HL-60/S4 (cell line): ENCODE data around the gene AP3D1.

Source experiments
- in situ Hi-C: fragments of 300-500 bp; cut with MboI; formaldehyde crosslinking; loops from 2 replicates; pipeline ENCODE4 v1.14.3; 2022; ENCODE audit warnings: low sequenced_read_pairs

AP3D1 gene

DNA sequence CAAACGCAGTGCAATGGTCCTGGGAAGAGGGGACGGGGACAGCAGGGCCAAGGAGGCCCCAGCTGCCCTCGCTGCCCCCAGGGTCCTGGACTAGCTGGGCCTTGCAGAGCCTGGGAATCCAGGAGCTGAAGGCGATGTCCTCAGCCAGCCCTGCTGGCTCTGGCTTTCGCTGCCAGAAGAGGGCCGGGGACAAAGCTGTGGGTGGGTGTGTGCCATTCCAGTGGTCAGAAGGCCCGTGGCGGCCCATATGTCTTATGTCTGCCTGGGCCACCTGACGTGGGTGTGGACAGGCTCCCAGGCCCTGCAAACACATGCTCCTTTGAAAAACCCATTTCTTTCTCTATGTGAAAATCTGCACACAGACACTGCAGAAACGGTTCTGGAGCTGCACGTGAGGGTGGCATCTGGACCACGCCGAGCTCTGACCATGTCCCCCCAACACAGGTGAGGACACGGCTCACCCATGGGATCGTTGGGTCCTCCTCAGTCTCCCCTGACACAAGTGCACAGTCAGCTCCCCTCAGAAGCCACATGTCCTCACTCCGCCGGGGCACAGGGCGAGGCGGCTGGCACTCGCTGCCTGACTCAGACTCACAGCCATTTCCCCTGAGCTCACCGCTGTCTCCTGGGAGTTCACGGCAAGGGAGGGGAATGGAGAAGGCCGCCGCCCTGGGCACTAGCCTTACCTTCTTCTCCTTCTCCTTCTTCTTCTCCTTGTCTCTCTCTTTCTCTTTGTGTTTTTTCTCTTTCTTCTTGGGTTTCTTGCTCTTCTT lies 37.7 kb downstream of the AP3D1 start:
- in situ Hi-C loops = no loop called here

DNA sequence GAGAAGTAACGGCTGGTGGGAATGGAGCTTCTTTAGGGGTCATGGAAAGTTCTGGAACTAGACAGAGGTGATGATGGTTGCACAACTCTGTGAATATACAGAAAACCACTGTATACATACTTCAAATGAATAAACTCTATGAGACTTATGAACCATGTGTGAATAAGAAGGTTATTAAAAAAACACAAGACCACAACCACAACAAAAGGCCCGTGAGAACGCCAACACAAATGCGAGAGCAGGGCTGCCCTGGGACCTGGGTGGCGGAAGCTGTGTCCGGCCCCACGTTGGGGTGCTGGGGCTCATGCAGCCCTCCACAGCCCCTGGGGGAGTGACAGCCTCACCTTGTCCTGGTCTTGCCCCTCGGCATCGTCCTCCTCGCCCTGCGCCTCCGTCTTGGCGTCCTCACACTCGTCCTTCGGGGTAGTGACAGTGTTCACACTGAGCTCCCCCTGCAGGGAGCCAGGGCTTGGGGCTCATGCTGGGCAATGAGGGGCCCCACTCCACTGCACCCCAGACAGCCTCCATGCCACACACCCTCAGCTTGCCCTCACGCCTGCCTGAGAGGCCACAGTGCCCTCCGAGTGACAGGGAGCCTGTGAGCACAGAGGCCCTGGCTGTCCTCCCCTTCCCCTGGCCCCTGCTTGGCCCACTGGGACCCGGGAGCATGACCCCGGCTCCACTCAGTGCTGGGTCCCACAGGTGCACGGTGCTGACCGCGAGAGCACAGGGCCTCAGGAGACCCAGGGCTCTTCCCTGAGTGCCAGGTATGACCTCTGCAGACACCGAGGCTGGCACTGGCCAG lies 38.6 kb downstream of the AP3D1 start:
- in situ Hi-C loops = no loop called here

DNA sequence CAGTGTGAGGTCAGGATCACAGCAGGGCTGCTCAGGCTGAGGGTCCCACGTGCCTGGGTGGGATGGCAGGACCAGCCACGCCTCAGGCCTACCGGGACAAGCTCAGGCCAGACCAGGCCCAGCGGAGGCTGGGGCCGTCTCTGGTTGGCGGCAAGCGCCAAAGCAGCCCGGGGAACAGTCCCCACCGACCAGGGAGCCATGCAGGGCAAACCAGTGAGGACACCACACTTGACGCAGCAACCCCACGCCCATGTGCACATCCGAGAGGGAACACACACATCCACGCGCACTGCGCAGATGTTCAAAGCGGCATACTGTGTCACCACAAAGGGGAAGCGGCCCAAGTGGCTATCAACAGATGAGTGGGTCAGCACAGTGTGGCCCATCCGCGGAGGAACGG lies 39.5 kb downstream of the AP3D1 start:
- in situ Hi-C loops = no loop called here

DNA sequence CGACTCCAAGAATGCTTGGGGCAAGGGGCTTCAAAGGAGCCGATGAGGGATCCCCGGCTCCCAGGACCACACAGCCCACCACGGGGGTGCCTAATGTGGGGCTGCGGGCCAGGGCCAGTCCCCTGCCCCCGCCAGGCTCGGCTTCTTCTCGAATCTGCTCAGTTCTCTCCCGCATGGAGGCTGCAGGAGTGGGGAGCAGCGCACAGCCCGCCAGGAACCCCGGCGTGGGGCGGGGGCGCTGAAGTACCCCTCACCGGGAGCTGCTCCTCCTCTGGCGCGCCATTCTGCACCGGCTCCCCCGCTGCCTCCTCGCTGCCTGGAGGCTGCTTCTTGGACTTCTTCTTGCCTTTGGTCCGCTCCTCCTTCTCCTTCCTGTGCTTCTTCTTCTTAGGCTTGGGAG lies 39.9 kb downstream of the AP3D1 start:
- in situ Hi-C loops = no loop called here

DNA sequence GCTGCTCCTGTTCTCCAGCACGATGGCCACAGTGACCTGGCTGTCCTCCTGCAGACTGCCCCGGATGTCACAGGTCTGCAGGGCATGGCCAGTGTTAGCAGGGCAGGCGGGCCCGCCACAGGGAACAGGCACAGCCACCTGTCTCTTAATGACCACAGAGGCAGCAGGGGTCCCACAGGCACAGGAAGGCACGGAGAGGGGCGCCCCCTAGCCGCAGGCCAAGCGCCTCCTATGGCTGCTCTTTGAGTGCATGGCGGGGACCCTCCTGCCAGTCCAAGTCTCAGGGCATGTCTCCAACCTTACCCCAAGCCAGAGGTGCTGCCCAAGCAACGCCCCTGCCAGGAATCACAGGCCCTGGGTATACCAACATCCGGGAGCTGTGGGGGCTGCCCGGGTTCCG lies 40.5 kb downstream of the AP3D1 start:
- in situ Hi-C loops = no loop called here

DNA sequence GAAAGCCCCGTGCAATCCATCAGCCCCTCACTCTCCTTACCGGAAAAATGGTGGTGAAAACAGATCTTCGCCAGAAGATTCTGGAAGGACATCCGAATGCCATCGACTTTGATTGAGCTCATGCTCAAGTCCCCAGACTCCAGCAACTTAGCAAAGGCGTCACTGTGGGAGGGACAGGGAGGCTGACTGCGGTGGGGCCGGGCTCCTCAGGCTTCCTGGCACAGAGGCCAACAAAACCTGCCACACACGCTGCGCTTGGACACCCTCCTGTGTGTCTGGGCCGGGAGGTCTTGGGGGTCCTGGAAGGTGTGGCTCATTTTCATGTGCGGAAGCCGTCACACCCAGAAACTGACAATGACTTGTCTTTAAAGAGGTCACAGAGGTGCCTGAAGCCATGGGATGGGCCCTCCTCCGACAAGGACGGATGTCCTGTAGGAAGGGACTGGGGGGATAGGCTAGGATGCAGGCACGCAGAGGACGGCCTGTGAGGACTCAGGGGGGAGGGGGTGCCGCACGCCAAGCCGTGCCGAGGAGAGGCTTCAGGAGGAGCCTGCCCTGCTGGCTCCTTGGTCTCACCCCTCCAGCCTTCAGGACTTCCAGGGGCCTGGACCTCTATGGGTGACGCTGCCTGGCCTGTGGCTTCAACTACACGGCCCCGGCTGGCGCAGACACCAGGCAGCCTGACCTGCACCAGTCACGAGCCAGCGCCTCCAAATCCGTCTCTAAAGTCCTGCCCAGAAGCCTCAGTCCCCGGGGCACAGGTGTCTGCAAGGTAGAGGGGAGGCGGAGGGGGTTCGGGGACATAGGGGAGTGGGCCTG lies 42.1 kb downstream of the AP3D1 start:
- in situ Hi-C loops = no loop called here

DNA sequence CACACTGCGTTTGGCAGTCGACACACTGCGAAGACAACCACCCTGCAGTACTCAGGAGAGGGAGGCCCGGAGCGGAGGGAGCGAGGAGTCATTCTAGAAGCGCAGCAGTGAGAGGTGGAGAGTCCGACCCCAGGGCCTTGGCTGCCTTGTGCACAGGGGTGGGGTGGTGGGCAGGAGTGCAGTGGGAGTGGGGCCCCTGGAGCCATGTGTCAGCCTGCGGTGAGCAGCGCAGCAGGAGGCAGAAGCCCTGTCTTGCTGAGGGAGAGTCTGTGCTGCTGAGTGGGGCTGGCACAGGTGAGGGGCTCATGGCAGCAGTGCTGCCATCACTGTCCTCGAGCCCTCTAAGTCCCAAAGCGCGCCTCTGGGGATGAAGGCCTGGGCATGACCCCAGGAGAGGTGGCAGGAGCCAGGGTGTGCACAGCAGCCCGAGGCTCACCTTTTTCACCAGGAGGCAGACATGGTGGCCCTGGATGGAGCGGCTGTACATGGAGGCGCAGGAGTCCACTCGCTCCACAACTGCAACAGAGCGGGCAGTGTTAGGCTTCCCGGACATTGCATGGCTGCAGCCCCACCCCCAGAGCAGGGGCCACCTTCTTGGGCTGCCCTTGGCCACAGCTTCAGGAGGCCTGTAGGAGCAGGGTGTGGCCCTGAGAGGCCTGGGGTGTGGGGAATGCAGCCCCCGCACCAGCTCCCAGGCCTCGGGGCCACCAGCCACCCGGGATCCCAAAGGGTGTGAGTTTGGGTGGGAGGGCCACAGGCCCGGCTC lies 42.9 kb downstream of the AP3D1 start:
- in situ Hi-C loops = no loop called here

DNA sequence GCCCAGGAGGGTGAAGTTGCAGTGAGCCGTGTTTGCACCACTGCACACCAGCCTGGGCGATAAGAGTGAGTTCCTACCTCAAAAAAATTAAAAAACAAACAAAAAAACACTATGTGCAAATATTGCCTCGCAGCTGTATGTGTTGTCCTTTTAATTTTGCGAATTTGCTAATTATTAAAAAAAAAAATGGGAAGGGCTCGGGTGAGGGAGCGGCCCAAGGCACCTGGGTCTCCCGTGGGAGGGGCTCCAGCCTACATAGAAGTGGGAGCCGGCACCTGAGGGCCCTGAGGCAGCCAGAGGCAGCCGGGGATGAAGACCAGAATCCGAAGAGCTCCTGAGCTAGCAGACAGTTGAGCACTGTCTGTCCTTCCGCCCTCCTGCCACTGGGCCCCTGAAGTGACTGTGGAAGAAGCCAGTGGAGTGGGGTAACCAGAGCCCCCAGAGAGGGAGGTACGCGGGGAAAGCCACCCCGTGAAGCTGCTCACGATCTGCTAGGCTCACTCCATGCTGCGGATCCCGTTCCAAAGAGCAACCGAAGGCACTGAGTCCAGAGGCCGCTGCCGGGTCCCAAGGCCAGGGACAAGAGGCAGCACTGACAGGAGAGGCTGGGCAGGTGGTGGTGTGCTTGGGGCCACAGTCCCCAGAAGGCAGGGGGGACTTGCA lies 48.2 kb downstream of the AP3D1 start:
- in situ Hi-C loops = no loop called here

DNA sequence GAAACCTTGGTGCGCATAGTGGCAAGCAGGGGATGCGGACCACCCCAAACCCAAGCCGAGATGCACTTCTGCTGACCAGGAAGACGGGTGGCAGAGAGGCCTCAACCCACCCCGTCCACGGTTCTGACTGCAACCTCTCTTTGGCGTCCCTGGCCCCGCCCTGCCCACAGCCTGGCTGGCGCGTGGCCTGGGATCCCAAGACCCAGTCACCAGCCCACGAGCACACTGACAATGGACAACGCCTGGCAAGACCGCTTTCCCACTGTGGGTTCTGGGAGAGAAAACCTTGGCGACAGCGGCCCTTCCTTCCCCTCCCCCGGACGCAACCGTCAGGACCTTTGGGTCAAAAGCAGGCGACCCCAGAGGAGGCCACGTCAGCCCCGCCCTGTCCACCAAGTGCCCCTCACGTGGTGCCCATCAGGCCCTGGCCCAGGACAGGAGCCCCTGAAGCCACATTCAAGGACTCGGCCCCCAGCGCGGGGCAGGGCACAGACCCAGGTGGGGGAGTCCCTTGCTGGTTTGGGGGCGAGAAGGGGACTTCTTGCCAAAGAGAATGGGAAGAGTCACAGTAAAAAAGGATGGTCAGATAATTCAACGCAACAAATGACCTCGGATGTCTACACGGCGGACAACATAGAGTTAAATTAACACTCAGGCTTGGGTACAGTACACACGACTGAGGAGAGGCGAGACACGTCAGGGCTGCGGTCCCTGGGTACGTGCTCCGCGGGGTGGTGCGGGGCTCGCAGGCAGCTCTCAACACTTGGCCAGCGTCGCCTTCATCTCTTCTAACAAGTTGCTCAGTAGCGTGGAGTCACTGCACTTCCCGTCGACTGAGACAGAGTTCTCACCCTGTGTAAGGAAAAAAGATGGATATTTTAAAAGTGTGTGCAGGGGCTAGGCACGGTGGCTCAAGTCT lies 49.7 kb downstream of the AP3D1 start:
- in situ Hi-C loops = no loop called here

DNA sequence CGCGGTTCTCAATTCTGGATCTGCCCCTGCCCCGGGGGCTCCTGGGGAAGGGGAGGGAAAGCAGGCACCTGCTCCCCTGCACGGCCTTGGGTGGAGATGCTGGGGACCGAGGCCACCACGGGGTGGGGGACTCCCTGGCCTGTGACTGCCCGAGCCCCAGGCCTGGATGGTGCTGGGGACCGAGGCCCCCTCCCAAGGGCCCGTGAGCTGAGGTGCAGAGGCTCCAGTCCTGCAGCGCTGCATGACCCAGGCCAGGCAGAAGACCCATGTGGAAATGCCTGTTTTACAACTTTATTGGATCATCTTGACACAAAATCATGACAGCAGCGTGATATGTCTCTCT lies 50.7 kb downstream of the AP3D1 start:
- in situ Hi-C loops = no loop called here

DNA sequence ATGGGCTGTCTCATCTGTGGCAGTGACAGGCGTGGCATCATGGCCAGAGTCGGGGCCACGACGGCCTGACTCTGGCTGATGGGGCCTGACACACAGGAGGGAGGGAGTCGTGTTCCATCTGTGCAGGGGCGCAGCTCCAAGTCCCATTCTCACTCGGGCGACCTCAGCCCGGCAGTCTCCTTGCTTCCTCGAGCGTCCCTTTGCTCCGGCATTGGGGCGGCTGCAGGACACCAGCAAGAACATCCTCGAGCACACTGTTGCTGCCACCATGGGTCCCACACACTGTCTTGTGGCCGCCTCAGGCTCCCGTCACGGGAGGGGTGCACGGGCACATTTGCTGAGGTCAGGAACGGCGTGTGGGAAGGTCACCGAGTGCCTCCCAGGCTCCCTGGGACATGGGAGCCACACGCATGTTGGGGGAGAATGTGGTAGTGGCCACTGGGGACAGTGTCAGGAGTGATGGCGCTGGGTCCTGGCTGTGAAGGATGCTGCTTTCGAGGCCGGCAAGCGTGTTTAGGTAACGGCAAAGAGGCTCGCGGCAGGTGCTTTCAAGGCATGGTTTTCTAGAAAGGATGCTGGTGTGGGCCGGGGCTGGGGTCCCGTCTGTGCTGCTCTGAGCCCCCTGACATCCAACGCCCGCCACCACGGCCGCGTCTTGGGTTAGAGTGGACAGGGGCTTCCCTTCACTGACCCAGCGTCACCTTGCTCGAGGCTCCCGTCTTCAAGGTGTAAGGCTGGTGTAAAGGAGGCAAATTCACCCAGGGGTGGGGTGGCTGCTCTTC lies 51.2 kb downstream of the AP3D1 start:
- in situ Hi-C loops = no loop called here

DNA sequence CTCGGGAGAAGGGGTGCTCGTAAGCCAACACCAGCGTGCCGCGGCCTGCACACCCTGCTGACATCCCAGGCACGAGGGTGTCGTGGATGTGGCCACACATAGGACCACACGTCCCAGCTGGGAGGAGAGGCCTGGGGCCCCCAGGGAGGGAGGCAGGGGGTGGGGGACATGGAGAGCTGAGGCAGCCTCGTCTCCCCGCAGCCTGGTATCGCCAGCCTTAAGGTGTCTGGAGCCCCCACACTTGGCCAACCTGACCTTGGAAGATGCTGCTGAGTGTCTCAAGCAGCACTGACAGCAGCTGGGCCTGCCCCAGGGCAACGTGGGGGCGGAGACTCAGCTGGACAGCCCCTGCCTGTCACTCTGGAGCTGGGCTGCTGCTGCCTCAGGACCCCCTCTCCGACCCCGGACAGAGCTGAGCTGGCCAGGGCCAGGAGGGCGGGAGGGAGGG lies 52.3 kb downstream of the AP3D1 start:
- in situ Hi-C loops = no loop called here

DNA sequence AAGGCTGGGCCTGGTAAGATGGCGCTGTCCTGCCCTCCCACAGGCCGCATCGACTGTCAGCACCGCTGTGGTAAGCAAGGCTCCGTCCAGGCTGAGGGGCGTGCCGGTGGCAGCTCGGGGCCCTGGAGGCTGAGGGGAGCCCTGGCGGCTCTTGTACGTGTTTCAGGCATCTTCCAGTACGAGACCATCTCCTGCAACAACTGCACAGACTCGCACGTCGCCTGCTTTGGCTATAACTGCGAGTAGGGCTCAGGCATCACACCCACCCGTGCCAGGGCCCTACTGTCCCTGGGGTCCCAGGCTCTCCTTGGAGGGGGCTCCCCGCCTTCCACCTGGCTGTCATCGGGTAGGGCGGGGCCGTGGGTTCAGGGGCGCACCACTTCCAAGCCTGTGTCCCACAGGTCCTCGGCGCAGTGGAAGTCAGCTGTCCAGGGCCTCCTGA lies 53.5 kb downstream of the AP3D1 start:
- in situ Hi-C loops = no loop called here

DNA sequence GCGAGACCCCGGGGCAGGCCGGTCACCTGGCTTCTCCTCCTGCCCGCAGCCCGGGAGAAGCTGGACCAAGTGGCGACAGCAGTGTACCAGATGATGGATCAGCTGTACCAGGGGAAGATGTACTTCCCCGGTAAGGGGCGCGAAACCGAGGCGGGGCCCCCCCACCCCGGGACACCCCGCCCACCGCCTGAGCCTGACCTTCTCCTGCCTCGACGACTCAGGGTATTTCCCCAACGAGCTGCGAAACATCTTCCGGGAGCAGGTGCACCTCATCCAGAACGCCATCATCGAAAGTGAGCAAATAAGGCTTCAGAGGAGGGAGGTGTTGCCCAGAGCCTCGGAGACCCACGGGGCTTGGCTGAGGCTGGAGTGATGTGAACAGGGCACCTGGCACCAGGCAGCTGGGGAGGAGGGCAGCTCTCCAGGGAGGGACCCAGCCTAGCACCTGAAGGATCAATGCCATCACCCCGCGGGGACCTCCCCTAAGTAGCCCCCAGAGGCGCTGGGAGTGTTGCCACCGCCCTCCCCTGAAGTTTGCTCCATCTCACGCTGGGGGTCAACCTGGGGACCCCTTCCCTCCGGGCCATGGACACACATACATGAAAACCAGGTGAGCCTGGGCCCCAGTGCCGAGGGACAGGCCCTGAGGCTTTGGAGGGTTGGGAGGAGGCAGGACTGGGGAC lies 54.0 kb downstream of the AP3D1 start:
- in situ Hi-C loops = no loop called here

DNA sequence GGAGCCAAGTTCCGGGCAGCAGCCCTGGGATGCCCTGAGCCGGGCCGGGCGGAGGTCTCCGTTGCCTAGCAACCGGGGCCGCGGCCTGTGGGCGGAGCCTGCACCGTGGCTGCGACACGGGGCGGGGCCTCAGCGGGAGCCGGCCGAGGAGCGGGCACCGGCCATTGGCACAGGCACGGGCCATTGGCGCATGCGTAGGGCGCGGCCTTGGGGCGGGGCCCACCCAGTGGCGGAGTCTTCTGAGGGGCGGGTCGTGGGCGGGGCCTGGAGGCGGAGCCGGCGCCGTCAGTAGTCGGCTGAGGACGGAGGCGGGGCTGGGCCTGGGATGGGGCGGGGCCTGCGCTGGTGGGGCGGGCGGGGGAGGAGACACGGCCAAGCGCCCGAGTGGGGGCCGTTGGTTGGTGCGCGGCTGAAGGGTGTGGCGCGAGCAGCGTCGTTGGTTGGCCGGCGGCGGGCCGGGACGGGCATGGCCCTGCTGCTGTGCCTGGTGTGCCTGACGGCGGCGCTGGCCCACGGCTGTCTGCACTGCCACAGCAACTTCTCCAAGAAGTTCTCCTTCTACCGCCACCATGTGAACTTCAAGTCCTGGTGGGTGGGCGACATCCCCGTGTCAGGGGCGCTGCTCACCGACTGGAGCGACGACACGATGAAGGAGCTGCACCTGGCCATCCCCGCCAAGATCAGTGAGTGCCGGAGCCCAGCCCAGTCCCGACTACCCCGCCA lies 54.7 kb downstream of the AP3D1 start, which contains the start of gene IZUMO4:
Gene IZUMO4, plus strand, starts transcription at position 436 of the 723 bp plus-strand sequence. Its CDS starts 31 bp downstream, at position 467.
- in situ Hi-C loops = no loop called here

DNA sequence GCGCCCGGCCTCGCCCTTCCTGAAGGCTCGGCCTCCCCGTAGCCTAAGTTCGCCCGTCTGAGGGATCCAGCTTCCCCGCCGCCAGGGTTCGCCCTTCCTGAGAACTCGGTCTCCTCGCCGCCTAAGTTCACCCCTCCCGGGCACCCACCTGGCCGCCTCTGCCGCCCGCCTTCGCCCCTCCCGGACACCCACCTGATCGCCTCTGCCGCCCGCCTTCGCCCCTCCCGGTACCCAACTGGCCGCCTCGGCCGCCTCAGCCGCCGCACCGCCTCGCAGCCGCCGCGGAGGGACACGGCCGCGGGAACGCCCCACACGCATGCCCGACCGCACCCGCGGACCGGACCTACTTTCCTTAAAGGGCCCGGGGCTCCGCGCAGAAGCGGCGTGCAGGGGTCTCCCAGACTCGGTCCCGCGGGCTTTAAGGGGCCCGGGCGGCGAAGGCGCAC lies 55.3 kb downstream of the AP3D1 start, which contains the start of gene MOB3A:
Gene MOB3A, minus strand, starts transcription at position 293 of the 446 bp plus-strand sequence. CDS start 17,766 bp downstream, outside the sequence.
- in situ Hi-C loops = no loop called here
